Measurements from ENCODE around the gene EIF5B.

The EIF5B gene

DNA sequence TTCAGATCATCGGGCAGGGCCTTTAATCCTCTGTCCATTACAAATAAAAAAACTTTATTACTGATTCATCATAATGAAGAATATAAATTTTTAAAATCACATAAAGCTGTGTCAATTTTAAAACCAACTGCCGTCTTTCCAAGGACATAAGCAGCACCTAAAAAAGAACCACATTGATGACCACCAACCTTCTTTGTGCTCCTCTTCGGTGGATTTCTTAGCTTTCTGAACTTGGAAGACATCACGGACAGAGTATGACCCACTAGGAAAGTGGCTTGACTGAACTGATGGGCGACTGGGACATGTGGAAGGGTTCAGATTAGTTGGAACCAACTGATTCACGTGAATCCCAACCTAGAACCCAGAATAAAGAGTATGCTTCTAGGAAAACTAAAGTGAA lies 68.9 kb downstream of the EIF5B start:
- no peak for DNase-seq (ENCODE audit: extremely low read depth in 1 of 2, low read depth in 1 of 2)

DNA sequence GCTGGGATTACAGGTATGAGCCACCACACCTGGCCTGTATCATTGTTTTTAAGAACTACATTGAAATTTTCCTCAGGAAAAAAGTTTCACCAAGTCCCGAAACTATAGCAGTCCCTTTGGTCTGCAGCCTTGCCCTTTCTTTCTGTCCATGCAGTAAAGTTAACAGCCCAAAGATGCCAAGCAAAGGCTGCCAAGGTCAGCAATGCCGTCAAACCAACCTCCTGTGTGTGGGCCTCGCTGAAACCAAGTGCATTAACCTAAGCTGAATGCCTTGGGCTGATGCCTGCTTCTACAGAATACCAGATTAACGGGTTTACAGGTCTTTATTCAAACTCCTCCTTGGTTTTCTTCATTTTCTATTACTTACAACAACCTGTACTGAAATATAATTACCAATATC lies 73.1 kb downstream of the EIF5B start:
- no peak for DNase-seq (ENCODE audit: extremely low read depth in 1 of 2, low read depth in 1 of 2)

DNA sequence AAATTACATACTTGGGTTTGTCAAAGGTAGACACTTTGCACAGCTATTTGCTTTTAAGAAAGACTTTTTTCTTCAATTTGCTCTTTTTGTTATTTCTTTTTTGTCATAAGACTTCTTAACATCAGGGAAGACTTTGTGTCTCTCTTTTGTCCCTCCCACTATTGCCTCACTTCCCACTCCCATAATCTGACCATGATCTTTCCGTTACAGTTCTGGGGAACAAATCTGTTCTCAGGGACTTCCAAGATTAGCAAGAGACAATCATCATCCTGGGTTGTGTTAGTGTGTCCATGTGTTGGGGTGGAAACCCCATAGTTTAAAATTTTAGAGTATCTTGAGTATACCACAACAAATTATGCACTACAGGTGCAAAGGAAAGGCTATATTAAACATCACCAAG lies 77.4 kb downstream of the EIF5B start:
- DNase-seq (ENCODE audit: extremely low read depth in 1 of 2, low read depth in 1 of 2), result no peak

DNA sequence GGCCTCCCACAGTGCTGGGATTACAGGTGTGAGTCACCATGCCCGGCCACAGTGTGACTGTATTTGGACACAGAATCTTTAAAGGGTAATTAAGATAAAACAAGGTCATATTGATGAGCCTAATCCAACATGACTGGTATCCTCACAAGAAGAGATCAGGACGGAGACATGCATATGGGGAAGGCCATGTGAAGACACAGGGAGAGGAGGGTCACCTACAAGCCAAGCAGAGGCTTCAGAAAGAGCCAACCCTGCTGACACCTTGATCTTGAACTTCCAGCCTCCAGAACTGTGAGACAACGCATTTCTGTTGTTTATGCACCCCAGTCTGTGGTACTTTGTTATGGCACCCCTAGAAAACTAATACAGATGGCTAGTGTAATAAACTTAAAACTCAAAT lies 80.2 kb downstream of the EIF5B start:
- no peak for DNase-seq (ENCODE audit: extremely low read depth in 1 of 2, low read depth in 1 of 2)

DNA sequence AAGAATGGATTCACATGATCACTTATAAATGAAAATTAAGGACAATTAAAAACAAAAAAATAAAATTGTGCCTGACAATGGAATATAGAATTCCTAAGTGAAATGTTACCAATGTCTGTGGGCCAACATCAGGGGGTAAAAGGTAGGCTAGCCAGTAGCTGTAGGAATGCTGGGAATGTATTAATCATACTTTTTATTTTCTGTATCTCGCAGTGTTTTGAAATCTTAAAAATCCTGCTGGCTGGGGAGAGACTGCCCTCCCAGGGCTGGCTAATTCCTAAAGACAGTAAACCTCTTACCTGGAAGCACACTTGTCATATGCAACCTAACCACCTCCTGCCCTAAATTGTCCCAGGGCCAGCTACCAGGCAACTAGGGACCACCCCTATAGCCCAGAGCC lies 82.8 kb downstream of the EIF5B start:
- DNase-seq (ENCODE audit: extremely low read depth in 1 of 2, low read depth in 1 of 2), result no peak

DNA sequence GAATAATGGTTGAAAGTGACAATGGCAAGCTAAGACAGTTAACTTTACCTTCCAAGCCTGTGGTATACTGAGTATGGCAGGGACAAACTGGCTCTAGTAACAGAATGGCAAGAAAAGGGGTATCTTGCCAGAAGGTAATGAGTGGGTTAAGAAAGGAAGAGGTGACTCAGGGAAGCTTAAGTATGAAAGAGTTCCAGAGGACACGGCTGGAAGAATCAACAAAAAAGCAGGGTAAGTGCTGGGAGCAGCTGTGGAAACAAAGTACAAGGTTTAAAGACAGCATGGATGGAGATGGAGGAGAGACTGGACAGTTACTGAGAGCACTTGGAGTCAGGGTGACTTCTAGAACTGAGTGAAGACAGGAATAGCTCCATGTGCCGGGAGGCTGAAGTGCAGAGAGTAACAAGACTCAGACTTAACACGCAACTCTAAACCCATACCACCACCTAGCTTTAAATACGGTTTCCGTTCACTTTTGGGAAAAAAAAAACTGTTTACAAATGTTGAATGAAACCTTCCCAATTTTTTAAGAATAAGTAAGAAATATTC lies 83.6 kb downstream of the EIF5B start:
- no peak for DNase-seq (ENCODE audit: extremely low read depth in 1 of 2, low read depth in 1 of 2)

DNA sequence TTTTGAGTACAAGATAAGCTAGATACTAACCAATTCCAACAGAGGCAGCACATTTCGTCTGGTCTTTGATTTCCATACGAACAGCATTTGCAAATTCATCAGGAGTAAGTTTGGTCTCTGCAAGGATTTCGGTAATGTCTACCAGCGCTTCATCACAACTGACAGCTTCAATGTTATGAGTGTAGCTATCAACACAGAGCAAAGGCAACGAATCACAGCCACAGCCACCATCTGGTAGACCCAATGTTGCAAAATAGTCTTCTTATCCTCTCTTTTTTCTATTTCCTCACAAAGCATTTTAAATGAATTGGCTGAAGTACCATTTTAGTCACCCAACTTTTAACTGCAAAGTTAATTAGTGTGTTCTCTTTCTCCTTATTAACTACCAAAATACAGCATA lies 84.3 kb downstream of the EIF5B start:
- DNase-seq (ENCODE audit: extremely low read depth in 1 of 2, low read depth in 1 of 2), result no peak

DNA sequence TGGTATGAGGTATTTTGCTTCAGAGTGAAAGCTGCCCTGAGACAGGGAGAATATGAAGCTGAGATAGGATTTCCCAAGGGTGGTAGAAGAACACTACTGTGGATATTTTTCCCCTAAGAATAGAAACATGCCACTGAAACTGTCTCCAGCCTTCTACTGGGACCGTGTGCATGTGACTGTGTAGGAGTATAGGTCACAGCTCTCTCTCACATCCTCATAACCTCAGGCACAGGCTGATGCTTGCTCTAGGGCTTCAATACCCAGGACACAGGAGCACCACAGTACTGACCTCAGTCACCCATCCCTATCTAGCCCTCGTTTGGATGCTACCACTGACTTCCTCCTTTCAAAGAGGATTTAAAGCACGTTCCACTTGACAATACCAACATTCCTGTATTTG lies 85.4 kb downstream of the EIF5B start:
- no peak for DNase-seq (ENCODE audit: extremely low read depth in 1 of 2, low read depth in 1 of 2)

DNA sequence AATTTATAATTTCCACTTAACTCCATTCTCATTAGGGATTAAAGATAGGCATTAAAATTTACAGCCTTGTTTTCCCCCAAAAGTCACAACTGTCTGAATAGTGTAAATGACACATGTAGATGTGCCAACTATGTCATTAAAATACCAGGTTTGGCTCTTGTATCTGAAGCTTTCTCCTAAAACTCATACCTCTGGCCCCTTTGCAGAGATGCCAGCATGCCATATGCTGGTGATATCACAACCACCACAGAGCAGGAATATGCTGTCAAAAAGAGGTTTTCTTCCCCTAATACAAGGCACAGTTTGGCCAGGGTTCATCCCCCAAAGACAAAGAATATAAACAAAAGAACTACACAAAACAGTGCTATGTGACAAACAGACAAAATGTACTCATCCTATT lies 87.2 kb downstream of the EIF5B start:
- no peak for DNase-seq (ENCODE audit: extremely low read depth in 1 of 2, low read depth in 1 of 2)

DNA sequence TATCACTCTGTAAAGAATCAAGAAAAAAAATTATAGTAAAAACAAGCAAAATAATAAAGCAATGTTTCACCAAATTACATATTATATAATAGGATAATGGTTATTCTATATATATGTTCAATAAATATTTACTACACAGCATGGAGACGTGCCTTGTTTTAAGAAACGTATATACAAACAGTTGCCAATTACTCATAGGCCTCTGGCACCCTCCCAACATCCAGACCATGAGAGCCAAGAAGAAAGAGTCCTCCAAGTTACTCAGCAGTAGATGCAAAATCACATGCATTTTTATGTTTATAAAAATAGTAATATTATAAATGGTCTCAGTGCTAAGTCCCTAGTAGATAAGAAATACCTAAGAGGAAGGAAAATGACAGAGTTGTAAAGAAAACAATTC lies 87.8 kb downstream of the EIF5B start:
- DNase-seq (ENCODE audit: extremely low read depth in 1 of 2, low read depth in 1 of 2), result no peak

DNA sequence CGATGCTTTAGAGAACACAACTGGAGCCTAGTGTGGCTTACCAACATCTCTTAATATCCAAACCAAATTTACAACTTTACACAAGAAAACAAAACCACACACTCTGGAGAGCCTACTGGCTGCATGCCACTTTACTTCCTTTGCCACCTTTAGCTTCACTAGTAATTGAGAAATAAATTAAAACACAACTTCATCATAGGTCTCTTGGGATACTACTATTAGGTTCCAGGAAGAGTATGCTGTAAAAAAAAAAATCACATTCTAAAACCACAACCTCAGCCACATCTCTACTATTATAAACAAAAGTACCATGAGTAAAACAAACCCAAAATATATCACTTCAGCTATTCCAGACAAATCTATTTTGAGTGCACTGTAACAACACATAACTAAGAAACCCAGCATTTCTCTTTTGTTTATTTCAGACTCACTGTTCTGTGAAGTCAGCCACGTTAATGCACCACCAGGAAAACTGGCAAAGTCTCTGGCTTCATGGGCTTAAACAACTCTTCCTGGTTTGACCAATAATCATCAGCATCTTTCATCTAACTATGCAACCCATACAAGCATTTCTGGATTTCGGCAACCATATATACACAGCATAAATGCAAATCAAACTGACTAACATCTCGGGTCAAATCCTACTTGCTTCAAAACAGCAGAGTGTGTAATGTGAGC lies 93.6 kb downstream of the EIF5B start:
- no peak for DNase-seq (ENCODE audit: extremely low read depth in 1 of 2, low read depth in 1 of 2)

DNA sequence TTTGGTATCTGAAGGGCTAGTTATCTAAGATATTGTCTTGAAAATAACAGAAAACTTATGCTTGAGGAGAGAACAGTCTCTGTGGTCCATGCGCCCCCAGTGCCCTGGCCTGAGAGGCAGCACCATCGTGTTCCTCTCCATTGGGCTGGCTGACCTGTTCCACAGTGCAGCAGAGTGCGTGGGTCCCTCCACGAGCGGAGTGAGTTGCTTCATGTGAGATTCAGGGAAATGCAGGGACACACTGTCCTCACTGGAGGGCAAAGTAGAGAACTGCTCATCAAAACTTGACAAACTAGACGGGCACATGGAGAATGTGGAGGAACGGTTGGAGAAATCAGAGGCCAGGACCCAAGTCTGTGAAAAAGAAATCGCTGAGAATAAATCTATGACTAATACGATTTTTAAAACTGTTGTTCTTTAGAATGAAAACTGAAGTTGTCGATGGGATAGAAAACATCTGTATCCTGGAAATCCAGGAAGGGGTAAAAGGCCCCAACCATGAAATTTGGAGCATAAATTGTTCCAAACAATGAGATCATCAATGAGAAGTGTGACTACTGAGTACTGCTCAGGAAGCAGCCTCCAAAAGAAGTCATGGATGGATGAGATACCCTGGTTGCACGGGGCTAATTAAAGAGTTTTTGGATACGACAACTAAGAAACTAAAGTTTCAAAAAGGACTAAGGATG lies 94.5 kb downstream of the EIF5B start:
- no peak for DNase-seq (ENCODE audit: extremely low read depth in 1 of 2, low read depth in 1 of 2)

DNA sequence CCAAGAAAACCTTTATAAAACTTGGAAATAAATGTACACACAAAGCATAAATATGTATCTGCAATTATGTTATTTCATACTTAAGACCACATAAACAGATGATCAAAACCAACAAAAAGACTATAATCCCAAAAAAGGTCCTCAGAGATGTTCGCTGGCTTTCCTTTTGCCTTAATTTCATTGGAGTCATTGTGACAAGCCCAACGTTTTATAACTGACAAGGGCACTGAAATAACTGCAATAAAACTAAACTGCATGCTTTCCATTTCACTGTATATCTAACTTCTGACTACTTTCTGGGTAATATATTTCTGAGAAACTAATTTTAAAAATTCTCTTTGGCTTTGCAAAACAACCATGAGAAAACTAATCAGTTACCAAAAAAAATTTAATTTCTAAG lies 96.2 kb downstream of the EIF5B start:
- no peak for DNase-seq (ENCODE audit: extremely low read depth in 1 of 2, low read depth in 1 of 2)

DNA sequence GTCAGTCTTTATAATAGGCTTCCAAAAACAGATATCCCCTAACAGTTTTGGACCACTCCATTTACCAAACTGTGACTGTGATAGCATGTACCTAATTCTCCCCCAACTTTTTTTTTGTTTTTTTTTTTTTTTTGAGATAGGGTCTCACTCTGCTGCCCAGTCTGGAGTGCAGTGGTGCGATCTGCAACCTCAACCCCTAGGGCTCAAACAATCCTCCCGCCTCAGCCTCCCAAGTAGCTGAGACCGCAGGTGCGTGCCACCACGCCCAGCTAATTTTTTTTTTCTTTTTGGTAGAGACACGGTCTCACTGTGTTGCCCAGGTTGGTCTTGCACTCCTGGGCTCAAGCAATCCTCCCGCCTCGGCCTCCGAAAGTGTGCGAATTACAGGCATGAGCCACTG lies 99.7 kb downstream of the EIF5B start:
- DNase-seq (ENCODE audit: extremely low read depth in 1 of 2, low read depth in 1 of 2), result no peak

DNA sequence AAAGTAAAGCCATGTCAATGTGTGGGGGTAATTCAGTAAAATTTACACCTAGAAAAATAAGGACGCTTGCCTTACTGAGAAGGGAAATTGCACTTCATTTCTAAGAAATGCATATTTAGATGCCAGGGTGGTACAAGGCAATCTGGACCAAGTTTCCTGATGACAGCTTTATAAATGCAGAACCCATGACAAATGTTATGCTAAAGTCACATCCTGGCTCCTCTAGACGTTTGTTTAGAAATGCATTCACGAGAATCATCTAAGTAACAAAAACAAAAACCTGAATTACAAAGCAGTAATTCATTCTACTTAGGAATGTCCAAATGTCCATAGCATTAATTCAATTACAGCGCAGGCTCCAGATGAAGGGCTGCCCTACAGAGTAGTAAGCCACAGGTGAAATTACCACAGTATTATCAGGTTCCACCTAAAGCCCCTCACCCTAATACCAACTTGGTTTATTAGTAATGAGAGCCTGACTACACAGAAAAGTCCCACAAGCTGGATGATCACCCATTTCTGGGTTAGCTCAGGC lies 102.8 kb downstream of the EIF5B start:
- DNase-seq (ENCODE audit: extremely low read depth in 1 of 2, low read depth in 1 of 2), result no peak

DNA sequence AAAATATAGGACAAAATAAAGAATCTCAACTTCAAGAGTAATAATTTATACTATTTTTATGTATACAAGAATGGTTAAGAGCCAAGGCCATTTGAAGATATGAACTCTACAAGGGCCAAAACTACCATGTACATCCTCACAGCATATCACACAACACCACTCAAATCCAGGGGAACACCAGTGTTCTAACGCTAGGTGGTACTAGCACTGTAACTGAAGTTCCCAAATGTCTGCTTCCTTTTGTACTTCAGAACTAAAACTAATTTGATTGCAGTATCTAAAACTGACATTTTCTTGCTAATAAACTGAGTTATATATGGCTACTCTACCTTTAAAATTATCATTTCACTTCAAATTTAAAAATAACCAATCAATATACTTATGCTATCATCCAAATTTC lies 105.6 kb downstream of the EIF5B start:
- no peak for DNase-seq (ENCODE audit: extremely low read depth in 1 of 2, low read depth in 1 of 2)

DNA sequence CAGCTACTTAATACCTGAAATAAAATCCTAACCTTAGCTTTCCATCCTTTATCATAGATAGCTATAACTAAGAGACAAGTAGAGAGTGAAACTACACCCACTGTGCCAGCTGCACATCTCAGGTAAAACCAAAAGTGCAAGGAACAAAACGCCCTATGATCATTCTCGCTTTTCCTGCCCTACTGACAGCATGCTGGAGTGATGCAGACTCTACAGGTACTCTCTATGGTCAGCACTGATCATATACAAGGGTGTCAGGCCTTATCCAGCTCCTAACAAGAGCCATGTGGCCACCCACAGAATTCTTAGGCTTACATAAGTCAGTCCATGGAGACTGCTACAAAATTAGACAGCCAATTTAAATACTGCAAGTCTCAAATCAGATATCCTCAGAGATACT lies 107.0 kb downstream of the EIF5B start:
- DNase-seq (ENCODE audit: extremely low read depth in 1 of 2, low read depth in 1 of 2), result no peak

DNA sequence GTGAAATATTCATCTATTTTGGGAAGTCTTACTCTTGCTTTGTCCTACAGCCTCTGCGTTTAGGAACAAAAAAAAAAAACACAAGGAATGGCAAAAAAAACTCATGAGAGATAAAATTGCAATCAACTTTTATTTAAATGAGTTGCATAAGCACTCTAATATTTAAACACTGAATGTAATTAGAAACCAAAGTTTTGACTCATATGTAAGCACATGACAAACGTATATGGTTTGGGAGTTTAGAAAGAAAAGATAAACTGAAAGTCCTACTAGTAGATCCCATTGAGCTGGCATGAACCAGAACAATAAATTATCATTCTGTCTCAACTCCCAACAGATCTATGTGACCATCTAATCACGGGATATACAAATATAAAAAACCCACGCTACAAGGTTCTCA lies 107.9 kb downstream of the EIF5B start:
- no peak for DNase-seq (ENCODE audit: extremely low read depth in 1 of 2, low read depth in 1 of 2)

DNA sequence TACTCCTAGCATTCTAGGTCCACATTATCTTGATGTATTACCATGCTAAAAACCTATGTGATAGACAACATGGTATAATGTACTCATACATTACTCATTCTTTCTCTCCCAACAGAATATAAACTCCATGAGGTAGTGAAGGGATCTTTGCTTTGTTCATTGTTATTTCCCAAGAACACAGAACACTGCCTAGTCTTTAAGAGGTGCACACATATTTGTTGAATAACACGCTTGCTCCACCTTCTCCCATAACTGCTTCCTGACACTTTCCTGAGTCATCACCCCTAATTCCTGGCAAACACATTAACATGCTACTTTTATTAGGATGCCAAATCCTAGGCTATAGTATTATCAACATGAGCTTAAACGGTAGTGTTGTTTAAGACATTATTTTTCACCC lies 111.4 kb downstream of the EIF5B start:
- no peak for DNase-seq (ENCODE audit: extremely low read depth in 1 of 2, low read depth in 1 of 2)

DNA sequence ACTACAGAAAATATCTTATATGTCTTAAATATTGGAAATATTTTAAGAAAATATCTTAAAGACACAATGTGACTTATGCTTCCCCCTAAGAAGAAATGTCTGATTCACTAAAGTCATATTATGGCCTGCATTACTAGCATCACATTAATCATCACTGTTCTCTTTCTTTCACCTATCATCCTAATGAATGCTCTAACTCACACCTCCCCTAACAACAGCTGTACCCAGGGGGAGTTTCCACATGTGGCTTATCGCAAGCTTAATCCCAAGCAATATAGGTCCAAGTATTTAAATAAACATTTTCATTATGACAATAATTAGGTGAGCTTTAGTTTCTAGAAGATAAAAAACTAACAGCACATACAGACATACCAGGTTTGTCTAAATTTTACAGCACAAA lies 113.0 kb downstream of the EIF5B start:
- no peak for DNase-seq (ENCODE audit: extremely low read depth in 1 of 2, low read depth in 1 of 2)
